ENCODE data around the gene SHISA6.

SHISA6 gene

GRCh38 chr17:11612956-11613355, 371.9 kb downstream of the SHISA6 start:
- H3K9ac ChIP-seq (ENCODE audit: low read length), result no peak overlapping the region
- no peaks in the 10 kb centered on the region for H3K36me3 ChIP-seq (ENCODE audit: control insufficient read depth, insufficient read depth, low read length)
- H3K27me3 ChIP-seq (ENCODE audit: control insufficient read depth, insufficient read depth, low read length), result no peaks in the 10 kb centered on the region
- H3K27ac ChIP-seq (ENCODE audit: low read depth, low read length), result no peak overlapping the region
- no peak overlapping the region for H3K4me3 ChIP-seq (ENCODE audit: low read length)
- peaks cover 2% of the 10 kb centered on the region for H3K4me1 ChIP-seq (ENCODE audit: control insufficient read depth, insufficient read depth, low read length)
